NCI-H526 treated with DMSO at 0.1 percent for 48 hours (cell line): ENCODE results near the gene GJB1.

Source experiments
- DNase-seq: peaks from one replicate; lab custom pipeline; 2025; lab: John Stamatoyannopoulos, UW

Gene GJB1

GRCh38 chrX:71215338-71215912 lies 7.6 kb upstream of the GJB1 start:
- DNase-seq = no peak

DNA sequence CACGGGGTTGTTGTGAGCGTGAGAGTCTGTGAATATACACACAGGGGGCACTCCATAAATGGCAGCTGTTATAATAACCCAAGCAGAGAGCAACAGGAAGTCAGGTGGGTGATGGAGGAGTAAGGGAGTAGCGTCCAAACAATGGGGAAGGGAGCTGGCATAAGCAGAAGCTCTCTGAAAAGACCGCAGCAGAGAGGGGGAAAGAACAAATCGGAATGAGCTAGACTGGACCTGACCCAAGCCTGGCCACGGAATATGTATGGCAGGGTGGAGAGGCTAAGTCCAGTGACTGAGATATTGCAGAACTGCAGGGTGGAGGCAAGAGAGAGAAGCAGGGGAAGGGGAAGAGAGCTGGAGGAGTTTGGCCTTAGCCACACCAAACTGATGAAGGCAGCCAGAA lies 6.5 kb upstream of the GJB1 start:
- no peak for DNase-seq

DNA sequence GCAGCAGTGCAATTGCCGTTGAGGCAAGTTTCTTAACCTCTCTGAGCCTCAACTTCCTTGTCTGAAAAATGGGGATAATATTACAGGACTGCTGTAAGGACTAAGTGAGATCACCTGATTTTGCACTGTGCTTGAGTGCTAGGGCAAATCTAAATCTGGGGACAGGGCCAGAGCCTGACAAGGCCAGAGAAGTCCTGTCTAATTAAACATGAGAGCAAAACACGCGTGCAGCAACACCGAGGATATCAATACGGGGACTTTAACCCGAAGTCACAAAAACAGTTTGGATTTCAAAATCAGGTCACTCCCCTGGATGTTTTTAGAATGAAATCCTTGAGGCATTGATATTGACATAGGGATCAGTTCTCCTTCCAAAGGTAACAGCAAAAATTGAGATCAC lies 5.7 kb upstream of the GJB1 start:
- DNase-seq = no peak

- DNase-seq = no peak
These were observed 1.9 kb upstream of the GJB1 start for GRCh38 chrX:71221145-71221544.

DNA sequence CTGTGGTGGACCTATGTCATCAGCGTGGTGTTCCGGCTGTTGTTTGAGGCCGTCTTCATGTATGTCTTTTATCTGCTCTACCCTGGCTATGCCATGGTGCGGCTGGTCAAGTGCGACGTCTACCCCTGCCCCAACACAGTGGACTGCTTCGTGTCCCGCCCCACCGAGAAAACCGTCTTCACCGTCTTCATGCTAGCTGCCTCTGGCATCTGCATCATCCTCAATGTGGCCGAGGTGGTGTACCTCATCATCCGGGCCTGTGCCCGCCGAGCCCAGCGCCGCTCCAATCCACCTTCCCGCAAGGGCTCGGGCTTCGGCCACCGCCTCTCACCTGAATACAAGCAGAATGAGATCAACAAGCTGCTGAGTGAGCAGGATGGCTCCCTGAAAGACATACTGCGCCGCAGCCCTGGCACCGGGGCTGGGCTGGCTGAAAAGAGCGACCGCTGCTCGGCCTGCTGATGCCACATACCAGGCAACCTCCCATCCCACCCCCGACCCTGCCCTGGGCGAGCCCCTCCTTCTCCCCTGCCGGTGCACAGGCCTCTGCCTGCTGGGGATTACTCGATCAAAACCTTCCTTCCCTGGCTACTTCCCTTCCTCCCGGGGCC lies 1.2 kb downstream of the GJB1 start:
- DNase-seq = no peak

DNA sequence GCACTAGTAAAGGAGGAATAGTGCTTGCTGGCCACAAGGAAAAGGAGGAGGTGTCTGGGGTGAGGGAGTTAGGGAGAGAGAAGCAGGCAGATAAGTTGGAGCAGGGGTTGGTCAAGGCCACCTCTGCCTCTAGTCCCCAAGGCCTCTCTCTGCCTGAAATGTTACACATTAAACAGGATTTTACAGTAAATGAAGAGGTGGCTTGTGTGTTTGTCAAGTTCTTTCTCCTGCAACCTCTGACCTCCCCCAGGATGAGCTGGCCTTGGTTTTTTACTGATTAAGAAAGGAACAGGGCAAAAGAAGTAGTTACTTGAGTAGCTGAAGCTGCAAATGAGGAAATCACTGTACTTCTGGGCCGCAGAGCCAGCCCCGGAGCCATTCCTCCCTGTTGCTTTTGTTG lies 2.0 kb downstream of the GJB1 start:
- DNase-seq = no peak

DNA sequence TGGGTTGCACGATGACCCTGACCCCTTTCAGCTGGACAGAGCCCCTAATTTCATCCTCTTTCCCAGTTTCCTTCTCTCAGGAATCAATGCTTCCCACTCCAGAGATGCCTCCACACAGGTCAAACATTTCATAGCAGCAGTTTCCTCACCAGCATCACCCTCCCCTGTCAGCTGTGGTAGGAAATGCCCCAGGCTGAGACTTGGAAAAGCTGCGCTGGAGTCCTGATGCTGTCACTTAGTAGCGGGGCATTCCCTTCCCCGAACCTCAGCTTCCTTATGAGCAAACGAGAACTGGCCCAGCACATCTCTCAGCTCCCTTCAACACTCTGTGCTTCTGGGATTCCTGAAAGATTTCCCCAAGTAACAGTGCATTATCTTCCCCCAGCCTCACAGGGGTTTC lies 2.7 kb downstream of the GJB1 start:
- DNase-seq = no peak

DNA sequence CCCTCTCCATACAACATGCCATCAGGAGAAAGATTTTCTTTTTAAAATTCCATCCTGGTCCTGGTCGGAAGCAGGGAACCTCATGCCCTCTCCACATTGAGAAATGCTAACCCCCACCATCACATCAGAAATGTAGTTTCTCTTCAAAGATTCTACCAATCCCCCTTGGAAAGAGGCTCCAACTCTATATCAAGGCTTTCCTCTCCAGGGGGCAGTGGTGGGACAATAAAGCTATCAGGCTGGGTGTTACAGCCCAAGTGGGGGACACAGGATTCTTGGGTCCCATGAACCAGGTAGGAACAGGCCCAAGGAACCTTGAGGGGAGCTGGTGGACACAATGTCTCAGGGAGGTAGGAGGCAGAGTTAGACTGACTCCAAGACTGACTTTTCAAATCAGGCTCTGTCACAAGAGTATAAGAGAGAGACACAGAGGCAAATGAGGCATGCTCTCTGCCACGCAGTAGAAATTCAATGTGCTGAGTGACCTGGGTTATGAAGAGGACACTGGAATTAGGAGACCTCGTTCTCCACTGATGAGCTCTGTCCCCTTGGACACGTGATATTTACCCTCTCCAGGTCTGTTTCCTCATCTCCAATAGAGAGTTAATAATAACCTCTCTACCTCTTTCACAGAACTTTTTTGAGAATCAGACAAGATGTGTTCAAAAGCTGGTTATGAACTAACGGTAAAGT lies 4.5 kb downstream of the GJB1 start:
- no peak for DNase-seq

- DNase-seq = no peak
These were observed 5.1 kb downstream of the GJB1 start for GRCh38 chrX:71228063-71228642.

GRCh38 chrX:71235482-71235881 lies 12.5 kb downstream of the GJB1 start:
- DNase-seq = no peak

- DNase-seq = no peak
These were observed 13.8 kb downstream of the GJB1 start for GRCh38 chrX:71236836-71237235.

GRCh38 chrX:71239781-71240180 lies 16.8 kb downstream of the GJB1 start:
- no peak for DNase-seq

DNA sequence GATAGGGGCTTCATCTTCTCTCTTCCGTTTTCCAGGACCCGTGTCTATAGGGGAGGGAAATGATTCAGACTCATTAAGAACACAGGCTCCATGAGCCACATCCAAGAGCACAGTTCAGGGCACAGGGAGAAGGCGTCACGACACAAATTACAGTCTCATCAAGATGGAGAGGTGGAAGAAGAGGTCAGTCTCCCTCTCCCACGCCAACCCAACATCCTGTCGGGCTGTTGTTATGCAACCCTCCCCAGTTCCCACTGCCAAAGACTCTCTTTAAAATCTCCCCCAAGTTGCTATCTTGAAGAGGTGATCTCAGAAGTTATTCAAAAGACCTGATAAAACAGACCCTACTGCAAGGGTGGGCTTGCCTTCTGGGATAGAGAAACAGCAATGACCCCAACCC lies 18.3 kb downstream of the GJB1 start:
- DNase-seq = no peak

DNA sequence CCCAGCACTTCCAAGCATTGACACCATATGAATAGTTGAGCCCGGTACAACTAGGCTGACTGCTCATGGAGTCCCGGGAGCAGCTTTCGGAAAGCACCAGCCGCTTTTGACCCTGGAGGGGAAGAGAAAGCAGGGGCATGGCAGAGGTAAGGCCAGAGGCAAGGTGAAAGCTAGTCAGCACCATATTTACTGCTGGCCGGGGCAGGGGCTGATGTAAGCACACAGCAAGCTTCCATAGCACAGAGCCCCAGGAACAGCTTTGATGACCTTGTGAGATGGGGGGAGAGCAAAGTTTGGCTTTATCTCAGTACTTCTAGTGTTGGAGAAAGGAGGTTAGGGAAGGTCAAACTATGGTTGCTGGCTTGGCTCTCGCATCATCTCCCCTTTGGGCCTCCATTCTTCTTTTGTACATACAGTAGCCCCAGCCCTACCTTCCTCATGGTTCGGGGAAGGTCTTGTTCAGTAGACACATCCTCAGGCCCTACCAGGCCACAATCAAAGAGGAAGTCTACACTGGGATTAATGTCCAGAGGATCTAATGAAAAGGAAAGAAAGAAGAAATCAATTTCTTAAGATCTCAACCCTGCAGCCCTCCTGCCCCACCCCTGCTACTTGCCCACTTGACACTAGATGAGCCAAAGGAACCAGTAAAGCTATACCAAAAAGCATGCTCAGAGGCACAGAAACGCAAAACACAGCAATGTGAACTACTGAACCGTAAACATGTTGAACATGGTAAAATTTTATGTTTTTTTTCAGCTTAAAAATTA lies 21.5 kb downstream of the GJB1 start:
- DNase-seq = no peak

DNA sequence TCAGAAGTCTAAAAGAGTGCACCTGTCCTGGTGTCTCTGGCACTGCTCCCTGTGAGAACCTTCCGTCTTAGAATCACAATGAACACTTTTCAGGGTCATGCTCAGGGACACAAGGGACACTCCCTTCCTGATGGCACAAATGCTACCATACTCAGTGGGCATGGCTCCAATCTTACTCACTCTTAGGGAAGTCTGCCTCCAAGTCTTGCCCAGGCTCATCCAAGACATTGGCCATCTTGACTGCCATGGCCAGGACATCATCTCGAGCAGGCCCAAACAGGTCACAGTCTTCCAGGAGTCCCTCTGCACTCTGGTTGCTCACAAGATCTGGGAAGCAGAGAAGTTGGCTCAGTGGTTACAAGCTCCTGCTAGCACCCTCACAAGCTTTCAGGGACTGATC lies 22.1 kb downstream of the GJB1 start:
- no peak for DNase-seq

DNA sequence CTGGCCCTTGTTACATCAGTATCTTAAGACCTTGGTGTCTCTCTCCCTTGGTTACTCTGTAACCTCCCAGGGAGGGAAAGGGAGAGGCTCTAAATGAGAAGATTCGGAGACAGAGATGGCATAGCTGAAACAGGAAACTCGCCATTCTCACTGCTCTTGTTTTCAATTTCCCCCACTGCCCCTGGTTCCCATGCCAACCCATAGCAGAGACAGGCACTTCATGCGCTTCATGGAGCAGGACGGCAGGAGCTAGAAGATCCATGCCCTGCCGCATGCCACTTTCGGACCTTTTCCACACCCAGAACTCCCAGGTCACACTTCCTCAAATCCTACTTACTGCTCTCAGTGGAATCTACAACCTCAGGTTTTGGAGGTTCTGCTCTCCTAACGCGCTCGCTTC lies 27.8 kb downstream of the GJB1 start:
- no peak for DNase-seq

DNA sequence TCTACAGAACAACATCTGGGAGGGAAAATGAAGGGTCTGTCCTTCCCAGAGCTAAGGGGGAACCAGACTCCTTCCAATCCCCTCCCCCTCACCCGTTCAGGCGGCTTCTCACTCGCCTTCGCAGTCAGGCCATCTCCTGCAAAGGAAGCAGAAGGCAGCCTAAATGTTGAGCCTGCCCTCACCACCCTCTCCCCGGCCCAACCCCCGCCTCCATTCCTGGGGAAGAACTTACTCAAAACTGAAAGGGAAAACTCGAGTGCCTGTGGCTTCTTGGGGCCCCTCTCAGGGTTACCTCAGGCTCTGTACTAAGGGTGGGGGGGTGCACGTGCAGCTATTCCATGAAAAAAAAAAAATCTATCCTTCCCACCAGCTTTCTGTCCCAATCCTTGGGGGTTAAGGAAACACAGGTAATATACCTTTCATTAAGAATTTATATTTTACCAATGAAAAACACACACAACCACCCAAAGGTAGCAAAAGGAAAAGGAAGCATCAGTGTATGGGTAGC lies 28.5 kb downstream of the GJB1 start:
- DNase-seq = no peak

GRCh38 chrX:71252221-71252620 lies 29.2 kb downstream of the GJB1 start:
- DNase-seq = no peak

DNA sequence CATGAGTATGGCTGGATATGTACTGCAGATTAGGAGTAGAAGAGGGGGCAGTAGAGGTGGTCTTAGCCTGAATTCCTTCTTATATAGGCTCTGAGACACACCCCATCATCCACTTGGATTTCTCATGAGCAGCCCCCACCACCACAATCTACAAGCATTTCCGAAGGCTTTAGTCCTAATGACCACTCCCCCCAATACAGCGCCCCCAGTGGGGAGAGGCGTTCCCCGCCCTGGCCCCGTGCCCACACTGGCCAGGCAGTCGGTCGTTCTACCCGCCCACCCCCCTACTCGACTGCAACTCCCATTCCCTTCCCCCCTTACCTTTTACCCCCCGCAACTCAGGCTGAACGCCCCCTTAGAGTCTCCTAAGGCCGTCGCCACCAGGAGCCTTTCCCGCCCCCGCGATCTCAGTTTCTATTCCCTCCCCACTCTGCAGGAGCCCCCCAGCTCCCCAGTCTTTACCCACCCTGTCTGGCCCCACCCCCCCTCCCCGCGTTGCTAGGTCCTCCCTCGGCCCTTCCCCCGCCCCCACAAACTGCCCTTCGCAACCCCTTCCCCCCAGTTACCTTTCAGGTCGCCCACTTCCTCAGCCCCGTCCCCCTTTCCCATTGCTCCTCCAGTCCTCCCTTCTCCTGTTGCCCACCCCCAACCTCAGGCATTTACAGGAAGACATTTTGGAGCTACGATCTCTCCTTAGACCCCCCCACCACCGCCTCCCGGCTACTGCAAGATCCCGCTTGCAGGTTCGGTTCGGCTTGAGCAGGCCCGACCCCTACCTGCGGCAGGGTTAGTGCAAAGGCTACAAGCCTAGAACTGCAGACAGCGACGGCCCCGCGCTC lies 30.4 kb downstream of the GJB1 start:
- no peak for DNase-seq

DNA sequence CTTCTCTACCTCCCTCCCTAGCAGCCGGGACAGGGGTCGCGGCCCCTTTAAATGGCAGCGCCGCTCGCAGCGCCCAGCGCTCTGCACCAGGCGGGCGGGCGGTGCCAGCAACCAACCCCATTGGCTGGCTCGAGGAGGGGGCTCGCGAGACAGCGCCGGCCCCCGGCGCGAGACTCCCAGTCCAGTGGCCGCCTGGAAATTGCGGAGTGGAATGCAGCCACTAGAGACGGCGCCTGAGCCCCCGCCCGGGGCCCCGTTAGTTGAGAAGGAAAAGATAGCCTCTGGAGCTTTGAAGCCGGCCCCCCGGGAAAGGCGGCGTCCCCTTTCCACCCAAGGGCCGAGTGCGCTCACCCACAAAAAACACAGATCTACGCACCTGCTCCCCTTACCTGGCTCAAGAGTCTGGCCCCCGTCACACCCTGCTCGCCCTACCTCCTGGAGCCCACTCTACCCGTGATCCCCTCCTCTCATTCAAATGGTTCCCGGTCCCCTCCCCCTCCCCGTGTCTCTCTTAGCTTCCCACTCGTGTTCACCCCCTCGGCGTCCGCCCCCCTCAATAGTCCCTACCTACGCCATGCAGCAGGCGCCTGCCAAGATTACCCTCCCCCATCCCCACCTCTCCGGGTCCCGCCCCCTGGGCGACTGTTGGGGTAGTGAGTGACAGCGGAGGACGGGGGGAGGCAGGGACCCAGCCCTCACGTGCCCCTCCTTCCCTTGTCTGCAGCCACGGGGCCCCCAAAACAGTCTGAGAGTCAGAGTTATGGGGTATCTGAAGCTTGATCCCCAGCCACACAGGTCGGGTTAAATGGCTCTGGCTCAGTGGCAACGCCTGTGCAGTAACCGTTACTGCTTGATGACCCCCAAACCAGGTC lies 31.3 kb downstream of the GJB1 start, which contains the start of gene ZMYM3:
ZMYM3 (minus strand) TSS at position 49 of the 872 bp plus-strand sequence. CDS start 885 bp downstream, outside the sequence.
- DNase-seq = peak; percentile 79
